Fibroblast of the conjunctiva (primary cell): Measurements from ENCODE around the gene TFAP2E.

Experiments used
- DNase-seq: peaks from one replicate; pipeline ENCODE4 v3.0.0-alpha.2; 2010; ENCODE audit warnings: low read depth

The TFAP2E gene

DNA sequence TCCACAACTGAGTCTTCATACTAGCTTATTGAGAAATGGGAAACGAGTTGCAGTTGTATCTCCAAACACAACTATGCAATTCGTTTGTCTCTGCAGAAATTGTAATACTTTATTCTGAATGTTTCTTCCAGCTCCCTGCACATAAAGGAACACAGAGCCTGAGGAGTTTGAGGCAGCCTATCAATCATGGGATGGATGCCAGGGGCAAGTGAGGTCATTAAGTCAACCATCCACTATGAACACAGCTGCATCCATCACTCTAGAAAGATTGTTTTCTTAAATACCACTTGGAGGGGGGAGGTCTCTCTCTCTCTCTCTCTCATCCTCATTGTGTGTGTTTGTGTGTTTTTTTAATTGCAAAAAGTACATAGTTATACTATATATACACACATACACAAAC, 71.1 kb downstream of the TFAP2E start:
- no peak for DNase-seq
